Measurements from ENCODE around the gene TPST2. TPM values are rescaled to one million over a fixed set of nuclear protein-coding genes. Genes with fewer than 3 reads are reported as not detected.

TPST2 gene
- total RNA-seq, 1 experiment from 2014 or later, result 8.2 TPM

- TF ChIP-seq CTCF (conservative IDR thresholded peaks at IDR 0.05; ENCODE audit: low read depth, low read length) (no peak), EZH2 (IDR thresholded peaks at IDR 0.05; ENCODE audit: borderline replicate concordance, low read depth, low read length, poor library complexity, severe bottlenecking) (no peak)
- H3K27ac ChIP-seq (ENCODE audit: low read depth, low read length, poor library complexity, severe bottlenecking), result no peak overlapping the region
- BruUV-seq (replicated peaks), result no TSS peak
- no peaks in the 10 kb centered on the region for H3K9me3 ChIP-seq (ENCODE audit: low read depth, low read length, poor library complexity, severe bottlenecking)
- DNase-seq (ENCODE audit: low spot score), result peak; percentile 6
- ChIA-PET CTCF (no interaction called here), POLR2A (ENCODE audit: low non-redundant PET) (no interaction called here)
- no peaks in the 10 kb centered on the region for H3K36me3 ChIP-seq (ENCODE audit: insufficient read depth, low read length, poor library complexity, severe bottlenecking)
- H3K27me3 ChIP-seq (replicated peaks; ENCODE audit: insufficient read depth, low read depth, low read length, poor library complexity), result no peaks in the 10 kb centered on the region
- intact Hi-C loops (cut with micrococcal nuclease; ENCODE audit: unreplicated experiment), result no loop called here
- H3K4me3 ChIP-seq (ENCODE audit: low read depth, low read length, poor library complexity, severe bottlenecking), result no peak overlapping the region
- H3K4me1 ChIP-seq (ENCODE audit: insufficient read depth, low read length, poor library complexity, severe bottlenecking), result peaks cover 3% of the 10 kb centered on the region
Observed at GRCh38 chr22:26549902-26550497, 39.9 kb downstream of the TPST2 start.

- Histone ChIP-seq H3K4me3 (ENCODE audit: low read depth, low read length, poor library complexity, severe bottlenecking) (no peak overlapping the region), H3K27me3 (replicated peaks; ENCODE audit: insufficient read depth, low read depth, low read length, poor library complexity) (no peaks in the 10 kb centered on the region), H3K27ac (ENCODE audit: low read depth, low read length, poor library complexity, severe bottlenecking) (no peak overlapping the region), H3K36me3 (ENCODE audit: insufficient read depth, low read length, poor library complexity, severe bottlenecking) (no peaks in the 10 kb centered on the region), H3K4me1 (ENCODE audit: insufficient read depth, low read length, poor library complexity, severe bottlenecking) (peaks cover 3% of the 10 kb centered on the region), H3K9me3 (ENCODE audit: low read depth, low read length, poor library complexity, severe bottlenecking) (no peaks in the 10 kb centered on the region)
- ChIA-PET POLR2A (ENCODE audit: low non-redundant PET) (no interaction called here), CTCF (no interaction called here)
- intact Hi-C loops (cut with micrococcal nuclease; ENCODE audit: unreplicated experiment), result no loop called here
- BruUV-seq (replicated peaks), result no TSS peak
- no peak for DNase-seq (ENCODE audit: low spot score)
- TF ChIP-seq CTCF (conservative IDR thresholded peaks at IDR 0.05; ENCODE audit: low read depth, low read length) (no peak), EZH2 (IDR thresholded peaks at IDR 0.05; ENCODE audit: borderline replicate concordance, low read depth, low read length, poor library complexity, severe bottlenecking) (no peak)
Observed at GRCh38 chr22:26548984-26549383, 40.9 kb downstream of the TPST2 start.

GRCh38 chr22:26548303-26548702 lies 41.6 kb downstream of the TPST2 start:
- H3K27me3 ChIP-seq (replicated peaks; ENCODE audit: insufficient read depth, low read depth, low read length, poor library complexity), result no peaks in the 10 kb centered on the region
- no peak overlapping the region for H3K27ac ChIP-seq (ENCODE audit: low read depth, low read length, poor library complexity, severe bottlenecking)
- no TSS peak for BruUV-seq (replicated peaks)
- H3K4me3 ChIP-seq (ENCODE audit: low read depth, low read length, poor library complexity, severe bottlenecking), result no peak overlapping the region
- no peak for DNase-seq (ENCODE audit: low spot score)
- ChIA-PET CTCF (no interaction called here), POLR2A (ENCODE audit: low non-redundant PET) (no interaction called here)
- H3K4me1 ChIP-seq (ENCODE audit: insufficient read depth, low read length, poor library complexity, severe bottlenecking), result peaks cover 3% of the 10 kb centered on the region
- H3K36me3 ChIP-seq (ENCODE audit: insufficient read depth, low read length, poor library complexity, severe bottlenecking), result no peaks in the 10 kb centered on the region
- H3K9me3 ChIP-seq (ENCODE audit: low read depth, low read length, poor library complexity, severe bottlenecking), result no peaks in the 10 kb centered on the region
- intact Hi-C loops (cut with micrococcal nuclease; ENCODE audit: unreplicated experiment), result no loop called here
- no peak for TF ChIP-seq CTCF (conservative IDR thresholded peaks at IDR 0.05; ENCODE audit: low read depth, low read length)
- no peak for TF ChIP-seq EZH2 (IDR thresholded peaks at IDR 0.05; ENCODE audit: borderline replicate concordance, low read depth, low read length, poor library complexity, severe bottlenecking)

All from A673 (cell line).